Measurements from ENCODE around the gene PYCARD. TPM values are rescaled to one million over a fixed set of nuclear protein-coding genes. Genes with fewer than 3 reads are reported as not detected.
"Not testable (repeated sequence)": the region's sequence is repeated elsewhere in the genome, so short reads cannot be mapped to it uniquely, and the experiment has no call there.

The PYCARD gene
- total RNA-seq, 4 donors from 2014 or later, result 53.0 to 70.7 (median 63.9) TPM

DNA sequence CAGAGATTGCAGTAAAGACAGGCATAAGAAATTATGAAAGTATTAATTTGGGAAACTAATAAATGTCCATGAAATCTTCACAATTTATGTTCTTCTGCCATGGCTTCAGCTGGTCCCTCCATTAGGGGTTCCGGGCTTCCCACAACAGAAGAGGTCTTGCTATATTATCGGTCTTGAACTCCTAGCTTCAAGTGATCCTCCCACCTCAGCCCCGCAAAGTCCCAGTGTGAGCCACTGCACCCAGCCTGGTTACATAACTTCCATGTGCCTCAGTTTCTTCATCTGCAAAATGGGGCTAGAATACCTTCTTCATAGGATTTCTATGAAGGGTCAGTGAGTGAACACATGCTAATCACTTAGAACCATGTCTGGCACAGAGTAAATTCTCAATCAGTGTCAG is 43.7 kb upstream of the PYCARD start:
- intact Hi-C loops (cut with DNase I), result no loop called here
- 90 to 93% methylated on average over 3 of the region's 3 CpGs for WGBS, 2 donors
- Histone ChIP-seq H3K36me3 (no peaks in the 10 kb centered on the region), H3K4me3 (no peak overlapping the region), H3K27ac (no peak overlapping the region), H3K27me3 (peaks cover 0 to 51% (median 0%) of the 10 kb centered on the region in 4 donors), H3K9me3 (no peaks in the 10 kb centered on the region), H3K4me1 (peaks cover 0 to 21% (median 3%) of the 10 kb centered on the region in 3 donors)
- TF ChIP-seq CTCF (IDR thresholded peaks at IDR 0.05), result no peak
- TF ChIP-seq POLR2A (IDR thresholded peaks at IDR 0.05), result no peak
- no peak for DNase-seq

DNA sequence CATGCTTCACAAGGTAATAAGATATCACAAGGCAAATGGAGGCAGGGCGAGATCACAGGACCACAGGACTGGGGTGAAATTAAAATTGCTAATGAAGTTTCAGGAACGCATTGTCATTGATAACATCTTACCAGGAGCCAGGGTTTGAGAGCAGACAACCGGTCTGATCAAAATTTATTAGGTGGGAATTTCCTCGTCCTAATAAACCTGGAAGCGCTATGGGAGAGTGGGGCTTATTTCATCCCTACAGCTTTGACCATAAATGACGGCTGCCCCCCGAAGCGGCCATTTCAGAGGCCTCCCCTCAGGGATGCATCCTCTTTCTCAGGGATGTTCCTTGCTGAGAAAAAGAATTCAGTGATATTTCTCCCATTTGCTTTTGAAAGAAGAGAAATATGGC is 43.0 kb upstream of the PYCARD start:
- intact Hi-C loops (cut with DNase I), result not testable (repeated sequence)

GRCh38 chr16:31243734-31244670 is 41.4 kb upstream of the PYCARD start:
- TF ChIP-seq POLR2A (IDR thresholded peaks at IDR 0.05) (no peak), CTCF (IDR thresholded peaks at IDR 0.05) (no peak)
- DNase-seq, result no peak
- 58 to 70% methylated on average over 8 to 9 of the region's 9 CpGs for WGBS, 2 donors
- intact Hi-C loops (cut with DNase I), result no loop called here
- Histone ChIP-seq H3K4me1 (peaks cover 0 to 21% (median 3%) of the 10 kb centered on the region in 3 donors), H3K27ac (no peak overlapping the region), H3K36me3 (no peaks in the 10 kb centered on the region), H3K9me3 (no peaks in the 10 kb centered on the region), H3K4me3 (no peak overlapping the region), H3K27me3 (peaks cover 0 to 64% (median 0%) of the 10 kb centered on the region in 4 donors)

More for the DNA sequence above, 43.0 kb upstream of the PYCARD start:
- H3K36me3 ChIP-seq, H3K27ac ChIP-seq, H3K4me3 ChIP-seq, H3K9me3 ChIP-seq, DNase-seq: not testable (repeated sequence)
- Histone ChIP-seq H3K27me3 (peaks cover 0 to 51% (median 0%) of the 10 kb centered on the region in 4 donors), H3K4me1 (peaks cover 0 to 21% (median 3%) of the 10 kb centered on the region in 3 donors)
- 65 to 89% methylated on average over 8 of the region's 8 CpGs for WGBS, 2 donors

DNA sequence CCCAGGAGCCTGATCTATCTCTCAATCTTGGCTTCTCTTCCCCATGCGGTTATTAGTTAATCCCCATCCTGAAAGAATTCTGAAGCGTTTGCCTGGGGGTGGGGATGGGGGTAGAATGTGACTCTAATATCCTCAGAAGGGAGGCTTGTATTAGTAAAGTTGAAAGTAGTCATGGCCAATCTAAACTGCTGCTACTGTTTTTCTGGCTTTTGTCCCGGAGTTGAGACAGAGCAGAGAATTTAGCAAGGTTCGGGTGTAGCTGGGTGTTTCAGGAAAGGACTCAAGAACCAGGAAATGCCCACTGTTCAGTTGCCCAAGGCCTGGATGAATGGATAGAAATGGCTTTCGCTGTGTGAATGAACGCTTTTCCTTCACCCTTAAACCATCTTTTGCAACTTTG is 39.6 kb upstream of the PYCARD start:
- WGBS, 2 donors, result 24 to 31% methylated on average over 6 of the region's 6 CpGs
- intact Hi-C loops (cut with DNase I), result no loop called here
- Histone ChIP-seq H3K4me3 (no peak overlapping the region), H3K4me1 (peaks cover 0 to 9% (median 3%) of the 10 kb centered on the region in 3 donors), H3K27me3 (peaks cover 0 to 56% (median 0%) of the 10 kb centered on the region in 4 donors), H3K27ac (no peak overlapping the region), H3K9me3 (no peaks in the 10 kb centered on the region), H3K36me3 (no peaks in the 10 kb centered on the region)
- no peak for TF ChIP-seq POLR2A (IDR thresholded peaks at IDR 0.05)
- TF ChIP-seq CTCF (IDR thresholded peaks at IDR 0.05), result no peak
- DNase-seq, result no peak

- no peak for DNase-seq
- Histone ChIP-seq H3K4me1 (peaks cover 0 to 9% (median 3%) of the 10 kb centered on the region in 3 donors), H3K9me3 (peaks cover 0 to 7% (median 7%) of the 10 kb centered on the region in 3 donors), H3K36me3 (no peaks in the 10 kb centered on the region), H3K4me3 (no peak overlapping the region), H3K27me3 (peaks cover 0 to 55% (median 0%) of the 10 kb centered on the region in 4 donors), H3K27ac (no peak overlapping the region)
- intact Hi-C loops (cut with DNase I), result no loop called here
- TF ChIP-seq CTCF (IDR thresholded peaks at IDR 0.05) (no peak), POLR2A (IDR thresholded peaks at IDR 0.05) (no peak)
- 85 to 86% methylated on average over 4 of the region's 4 CpGs for WGBS, 2 donors
These were observed 35.5 kb upstream of the PYCARD start for GRCh38 chr16:31238041-31238440.

Measured in esophagus squamous epithelium (tissue), 5 donors.